B cell (primary cell): Measurements from ENCODE around the gene SON. TPM values are rescaled to one million over a fixed set of nuclear protein-coding genes. Genes with fewer than 3 reads are reported as not detected.

Experiments
- ATAC-seq: fragments of 200-7000 bp; cut with Tn5 transposase; one replicate; pipeline ENCODE4 v1.10.0; 2021; ENCODE audit warnings: low read depth, mild to moderate bottlenecking, moderate number of reproducible peaks, moderate library complexity
- CTCF ChIA-PET: fragments of 350-600 bp; sonication (Branson Sonifier 250); formaldehyde crosslinking; loops from one replicate; lab custom pipeline; 2021; ENCODE audit warnings: antibody characterized with exemption, inconsistent platforms; lab: Charles Lee
- POLR2A ChIA-PET: fragments of 350-600 bp; sonication (Branson Sonifier 250); formaldehyde crosslinking; loops from one replicate; lab custom pipeline; 2021; ENCODE audit warnings: antibody characterized with exemption; lab: Charles Lee
- DNase-seq: peaks from one replicate; pipeline ENCODE4 v3.0.0; 2013
- H2AFZ ChIP-seq: 2 replicates; pipeline ENCODE4 v1.6.1; 2012; ENCODE audit warnings: mild to moderate bottlenecking, low read depth, low read length; ENCODE audit not compliant: insufficient read depth, poor library complexity, severe bottlenecking
- H3K27ac ChIP-seq, 2 donors: 1 replicate in 1 of 2; 2 replicates in 1 of 2; pipeline ENCODE4 v1.5.1; 2012 to 2013; ENCODE audit warnings: low read length in 2 of 2, mild to moderate bottlenecking in 2 of 2, moderate library complexity in 1 of 2
- H3K27me3 ChIP-seq, 4 experiments: fragments of 200-600 bp in 1 of 4; sonication (generic) in 1 of 4; replicated peaks in 1 of 4; 1 replicate in 2 of 4; 2 replicates in 2 of 4; pipeline versions ENCODE4 v1.6.1 to v1.7.0; 2013 to 2016; ENCODE audit warnings: low read length in 3 of 4, mild to moderate bottlenecking in 2 of 4, mixed read lengths in 1 of 4, moderate library complexity in 1 of 4; ENCODE audit not compliant: insufficient read depth in 4 of 4, control insufficient read depth in 3 of 4; ENCODE audit errors: control extremely low read depth in 1 of 4
- H3K36me3 ChIP-seq, 2 experiments: replicated peaks in 1 of 2; 1 replicate in 1 of 2; 2 replicates in 1 of 2; pipeline versions ENCODE4 v1.6.1 to v1.7.1; 2013; ENCODE audit warnings: low read length in 1 of 2; ENCODE audit not compliant: insufficient read depth in 2 of 2, control insufficient read depth in 1 of 2; ENCODE audit errors: control extremely low read depth in 1 of 2, extremely low read depth in 1 of 2
- H3K4me1 ChIP-seq, 2 donors: fragments of 200-600 bp in 1 of 2; sonication (generic) in 1 of 2; 1 replicate in 1 of 2; 2 replicates in 1 of 2; pipeline versions ENCODE4 v1.5.1 to v1.6.1; 2013 to 2017; ENCODE audit warnings: low read length in 2 of 2; ENCODE audit not compliant: control insufficient read depth in 2 of 2, insufficient read depth in 2 of 2
- H3K4me2 ChIP-seq: replicated peaks from 2 replicates; pipeline ENCODE3; 2012; ENCODE audit warnings: mild to moderate bottlenecking, low read depth, low read length; ENCODE audit not compliant: poor library complexity, severe bottlenecking
- H3K4me3 ChIP-seq, 5 experiments: fragments of 200-600 bp in 1 of 5; sonication (generic) in 1 of 5; 1 replicate in 3 of 5; 2 replicates in 2 of 5; pipeline versions ENCODE4 v1.5.1 to v1.7.0; 2011 to 2016; ENCODE audit warnings: low read length in 4 of 5, mild to moderate bottlenecking in 4 of 5, low read depth in 2 of 5, control low read depth in 1 of 5, moderate library complexity in 1 of 5; ENCODE audit not compliant: insufficient read depth in 1 of 5; ENCODE audit errors: control extremely low read depth in 1 of 5, extremely low read depth in 1 of 5
- H3K79me2 ChIP-seq: fragments of 200-600 bp; sonication (generic); one replicate; pipeline ENCODE4 v1.6.0; 2016; ENCODE audit warnings: low read length; ENCODE audit not compliant: control insufficient read depth, insufficient read depth
- H3K9ac ChIP-seq: fragments of 200-600 bp; sonication (generic); 2 replicates; pipeline ENCODE4 v1.6.1; 2017; ENCODE audit warnings: mild to moderate bottlenecking, low read length, moderate library complexity
- H3K9me3 ChIP-seq, 3 donors: one replicate each; pipeline versions ENCODE4 v1.6.1 to v1.7.1; 2013; ENCODE audit warnings: low read length in 2 of 3; ENCODE audit not compliant: control insufficient read depth in 2 of 3, insufficient read depth in 1 of 3; ENCODE audit errors: control extremely low read depth in 1 of 3
- H4K20me1 ChIP-seq: 2 replicates; pipeline ENCODE4 v1.6.0; 2012; ENCODE audit warnings: mild to moderate bottlenecking, low read length; ENCODE audit not compliant: insufficient read depth, control insufficient read depth, poor library complexity, severe bottlenecking
- H3K27ac Mint-ChIP-seq: one replicate; pipeline ENCODE4 v1.8.0; 2021; ENCODE audit warnings: mixed read lengths
- H3K27me3 Mint-ChIP-seq: one replicate; pipeline ENCODE4 v1.8.0; 2021; ENCODE audit warnings: mixed read lengths
- H3K4me1 Mint-ChIP-seq: one replicate; pipeline ENCODE4 v1.8.0; 2021; ENCODE audit warnings: mixed read lengths
- H3K4me3 Mint-ChIP-seq: one replicate; pipeline ENCODE4 v1.8.0; 2021; ENCODE audit warnings: mixed read lengths
- H3K9me3 Mint-ChIP-seq: one replicate; pipeline ENCODE4 v1.8.0; 2022; ENCODE audit warnings: mixed read lengths; ENCODE audit not compliant: insufficient read depth
- CTCF ChIP-seq: fragments of 200-600 bp; IDR thresholded peaks from one replicate; pipeline ENCODE4 v1.8.0; 2022; ENCODE audit warnings: antibody characterized with exemption, mild to moderate bottlenecking
- EZH2 ChIP-seq: IDR thresholded peaks from 2 replicates; pipeline ENCODE4 v1.6.1; 2012; ENCODE audit warnings: borderline replicate concordance, low read depth, mild to moderate bottlenecking, moderate library complexity, low read length; ENCODE audit not compliant: insufficient read depth, poor library complexity, severe bottlenecking
- WGBS: methylation state at CpG from one replicate; pipeline ENCODE4 v1.1.5; 2013; ENCODE audit warnings: missing lambda C conversion rate; ENCODE audit not compliant: insufficient coverage; 5-methylcytosine and 5-hydroxymethylcytosine counted together
- intact Hi-C: fragments of 100-400 bp; cut with micrococcal nuclease; formaldehyde crosslinking; loops from one replicate; pipeline ENCODE4 v1.10.0; 2022
- polyA plus RNA-seq: library from polyadenylated mRNA; depleted of rRNA; stranded (reverse); fragments of >200 nt; gene quantifications from 2 replicates; pipeline ENCODE4 v1.2.3, GENCODE V29; 2012
- total RNA-seq, 2 donors: library from RNA; stranded (reverse); fragments of 120-200 nt in 1 of 2; gene quantifications; 1 replicate in 1 of 2; 2 replicates in 1 of 2; pipeline versions ENCODE4 v1.2.3 to v1.2.4, GENCODE V29; 2013 to 2022

Gene SON
- total and polyA plus RNA-seq, 2 donors (not counting 1 experiment from before 2014, with no cell fraction given): 92.0 to 463 TPM

- H3K9me3 Mint-ChIP-seq: no peaks in the 10 kb centered on the region
Observed at GRCh38 chr21:33618407-33618806, 75.6 kb downstream of the SON start.

GRCh38 chr21:33619726-33620125, 76.9 kb downstream of the SON start:
- Histone ChIP-seq H3K27me3 (no peaks in the 10 kb centered on the region), H4K20me1 (no peaks in the 10 kb centered on the region), H3K36me3 (peaks cover 4 to 25% of the 10 kb centered on the region in 2 experiments), H3K9ac (no peak overlapping the region), H2AFZ (no peak overlapping the region), H3K27ac (no peak overlapping the region), H3K4me2 (no peak overlapping the region), H3K9me3 (peaks cover 0 to 3% (median 0%) of the 10 kb centered on the region in 3 donors), H3K4me3 (no peak overlapping the region), H3K79me2 (no peaks in the 10 kb centered on the region), H3K4me1 (no peaks in the 10 kb centered on the region)
- ATAC-seq (no peak), DNase-seq (no peak)
- peaks cover 4% of the 10 kb centered on the region for H3K4me1 Mint-ChIP-seq
- 100% methylated on average over 1 of the region's 4 CpGs for WGBS
- ChIA-PET POLR2A (no interaction called here), CTCF (interaction anchor here (3.8 kb wide), 1 partner anchor 13 kb away, joined by 19 read pairs; no protein-coding TSS in a partner anchor)
- H3K27me3 Mint-ChIP-seq: no peaks in the 10 kb centered on the region
- intact Hi-C loops: no loop called here
- no peak for TF ChIP-seq EZH2
- TF ChIP-seq CTCF: no peak
- H3K9me3 Mint-ChIP-seq: no peaks in the 10 kb centered on the region
- no peak overlapping the region for H3K27ac Mint-ChIP-seq
- H3K4me3 Mint-ChIP-seq: no peak overlapping the region

More at GRCh38 chr21:33618407-33618806, 75.6 kb downstream of the SON start:
- peaks cover 4 to 23% of the 10 kb centered on the region in 2 experiments for H3K36me3 ChIP-seq
- 92% methylated on average over 1 of the region's 2 CpGs for WGBS
- POLR2A ChIA-PET: no interaction called here
- H3K9ac ChIP-seq: no peak overlapping the region
- H3K4me1 ChIP-seq: no peaks in the 10 kb centered on the region
- no peak for TF ChIP-seq CTCF
- TF ChIP-seq EZH2: no peak
- no peak for DNase-seq
- ATAC-seq: no peak
- H3K4me3 ChIP-seq: no peak overlapping the region
- peaks cover 4% of the 10 kb centered on the region for H3K4me1 Mint-ChIP-seq
- H3K27ac ChIP-seq: no peak overlapping the region
- intact Hi-C loops: no loop called here
- no peaks in the 10 kb centered on the region for H4K20me1 ChIP-seq
- H3K4me2 ChIP-seq: no peak overlapping the region
- H3K9me3 ChIP-seq: peaks cover 0 to 3% (median 0%) of the 10 kb centered on the region in 3 donors
- no peak overlapping the region for H3K4me3 Mint-ChIP-seq
- no peak overlapping the region for H3K27ac Mint-ChIP-seq
- no peaks in the 10 kb centered on the region for H3K79me2 ChIP-seq
- H2AFZ ChIP-seq: no peak overlapping the region
- CTCF ChIA-PET: interaction anchor here (0.7 kb wide), 1 partner anchor 1448 kb away, joined by 4 read pairs; no protein-coding TSS in a partner anchor
- no peaks in the 10 kb centered on the region for H3K27me3 ChIP-seq
- no peaks in the 10 kb centered on the region for H3K27me3 Mint-ChIP-seq
